ENCODE data around the gene GSE1.
"Not testable (repeated sequence)": the region's sequence is repeated elsewhere in the genome, so short reads cannot be mapped to it uniquely, and the experiment has no call there.

The GSE1 gene

GRCh38 chr16:85591381-85591780 lies 21.7 kb upstream of the GSE1 start:
- no peak for DNase-seq (ENCODE audit: low spot score)

- DNase-seq (ENCODE audit: low spot score) = not testable (repeated sequence)
Measured at GRCh38 chr16:85592277-85592676, 20.8 kb upstream of the GSE1 start.

- DNase-seq (ENCODE audit: low spot score) = no peak
Measured at GRCh38 chr16:85592700-85593493, 20.2 kb upstream of the GSE1 start.

- DNase-seq (ENCODE audit: low spot score) = no peak
Measured at GRCh38 chr16:85593494-85594221, 19.5 kb upstream of the GSE1 start.

GRCh38 chr16:85594273-85594977 lies 18.7 kb upstream of the GSE1 start:
- peak; percentile 65 for DNase-seq (ENCODE audit: low spot score)

- no peak for DNase-seq (ENCODE audit: low spot score)
Measured at GRCh38 chr16:85594978-85595661, 18.0 kb upstream of the GSE1 start.

- DNase-seq (ENCODE audit: low spot score) = no peak
Measured at GRCh38 chr16:85595812-85596502, 17.2 kb upstream of the GSE1 start.

GRCh38 chr16:85598141-85598540 lies 15.0 kb upstream of the GSE1 start:
- no peak for DNase-seq (ENCODE audit: low spot score)

- no peak for DNase-seq (ENCODE audit: low spot score)
Measured at GRCh38 chr16:85600078-85600477, 13.0 kb upstream of the GSE1 start.

GRCh38 chr16:85600530-85601271 lies 12.4 kb upstream of the GSE1 start:
- no peak for DNase-seq (ENCODE audit: low spot score)

GRCh38 chr16:85601272-85601639 lies 11.9 kb upstream of the GSE1 start:
- no peak for DNase-seq (ENCODE audit: low spot score)

- no peak for DNase-seq (ENCODE audit: low spot score)
Measured at GRCh38 chr16:85601730-85602401, 11.3 kb upstream of the GSE1 start.

GRCh38 chr16:85602402-85603202 lies 10.5 kb upstream of the GSE1 start:
- DNase-seq (ENCODE audit: low spot score) = no peak

GRCh38 chr16:85603203-85603755 lies 9.8 kb upstream of the GSE1 start:
- no peak for DNase-seq (ENCODE audit: low spot score)

- DNase-seq (ENCODE audit: low spot score) = no peak
Measured at GRCh38 chr16:85604145-85604705, 8.9 kb upstream of the GSE1 start.

GRCh38 chr16:85605051-85605911 lies 7.8 kb upstream of the GSE1 start:
- no peak for DNase-seq (ENCODE audit: low spot score)

- DNase-seq (ENCODE audit: low spot score) = no peak
Measured at GRCh38 chr16:85605912-85606841, 6.9 kb upstream of the GSE1 start.
